ENCODE measurements around the gene ZXDB.

DNA sequence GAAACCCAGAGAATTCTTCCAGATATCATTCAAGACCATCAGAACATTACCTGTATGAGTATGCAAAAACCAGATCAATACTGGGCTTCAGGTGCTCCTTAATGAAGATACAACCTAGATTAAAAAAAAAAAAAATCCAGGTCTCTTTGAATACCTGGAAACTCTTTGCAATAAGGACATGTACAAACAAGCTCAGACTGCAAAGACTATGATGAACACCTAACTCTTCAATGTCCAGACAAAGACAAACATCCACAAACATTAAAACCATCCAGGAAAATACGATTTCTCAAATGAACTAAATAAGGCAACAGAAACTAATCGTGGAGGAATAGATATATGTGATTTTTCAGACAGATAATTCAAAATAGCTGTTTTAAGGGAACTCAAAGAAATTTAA lies 49.5 kb downstream of the ZXDB start:
- TF ChIP-seq, protein P1, sequence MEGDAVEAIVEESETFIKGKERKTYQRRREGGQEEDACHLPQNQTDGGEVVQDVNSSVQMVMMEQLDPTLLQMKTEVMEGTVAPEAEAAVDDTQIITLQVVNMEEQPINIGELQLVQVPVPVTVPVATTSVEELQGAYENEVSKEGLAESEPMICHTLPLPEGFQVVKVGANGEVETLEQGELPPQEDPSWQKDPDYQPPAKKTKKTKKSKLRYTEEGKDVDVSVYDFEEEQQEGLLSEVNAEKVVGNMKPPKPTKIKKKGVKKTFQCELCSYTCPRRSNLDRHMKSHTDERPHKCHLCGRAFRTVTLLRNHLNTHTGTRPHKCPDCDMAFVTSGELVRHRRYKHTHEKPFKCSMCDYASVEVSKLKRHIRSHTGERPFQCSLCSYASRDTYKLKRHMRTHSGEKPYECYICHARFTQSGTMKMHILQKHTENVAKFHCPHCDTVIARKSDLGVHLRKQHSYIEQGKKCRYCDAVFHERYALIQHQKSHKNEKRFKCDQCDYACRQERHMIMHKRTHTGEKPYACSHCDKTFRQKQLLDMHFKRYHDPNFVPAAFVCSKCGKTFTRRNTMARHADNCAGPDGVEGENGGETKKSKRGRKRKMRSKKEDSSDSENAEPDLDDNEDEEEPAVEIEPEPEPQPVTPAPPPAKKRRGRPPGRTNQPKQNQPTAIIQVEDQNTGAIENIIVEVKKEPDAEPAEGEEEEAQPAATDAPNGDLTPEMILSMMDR (conservative IDR thresholded peaks at IDR 0.05; ENCODE audit: low read length) = no peak
- TF ChIP-seq EZH2phosphoT487 (IDR thresholded peaks at IDR 0.05; ENCODE audit: borderline replicate concordance) = no peak
